Hematopoietic multipotent progenitor cell treated with erythropoietin and hydrocortisone succinate and interleukin-3 and kit ligand, for 15 days (in vitro differentiated cells): ENCODE measurements around the gene RNF113A.
"Not testable (repeated sequence)": the region's sequence is repeated elsewhere in the genome, so short reads cannot be mapped to it uniquely, and the experiment has no call there.

Source experiments
- DNase-seq: peaks from one replicate; pipeline ENCODE4 v3.0.0-alpha.2; 2015; ENCODE audit warnings: low spot score

Gene RNF113A

GRCh38 chrX:119833905-119834304 lies 37.6 kb downstream of the RNF113A start:
- DNase-seq = no peak

DNA sequence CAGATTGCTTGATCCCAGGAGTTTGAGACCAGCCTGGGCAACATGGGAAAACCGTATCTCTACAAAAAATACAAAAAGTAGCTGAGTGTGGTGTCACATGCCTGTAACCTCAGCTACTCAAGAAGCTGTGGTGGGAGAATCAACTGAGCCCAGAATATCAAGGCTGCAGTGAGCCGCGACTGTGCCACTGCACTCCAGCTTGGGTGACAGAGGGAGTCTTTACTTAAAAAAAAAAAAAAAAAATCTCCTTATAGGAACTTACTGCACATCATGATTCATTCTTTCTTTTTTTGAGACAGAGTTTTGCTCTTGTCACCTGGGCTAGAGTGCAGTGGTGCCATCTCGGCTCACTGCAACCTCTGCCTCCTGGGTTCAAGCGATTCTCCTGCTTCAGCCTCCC lies 43.1 kb downstream of the RNF113A start:
- DNase-seq = no peak

- no peak for DNase-seq
Measured at GRCh38 chrX:119826399-119826959, 45.1 kb downstream of the RNF113A start.

DNA sequence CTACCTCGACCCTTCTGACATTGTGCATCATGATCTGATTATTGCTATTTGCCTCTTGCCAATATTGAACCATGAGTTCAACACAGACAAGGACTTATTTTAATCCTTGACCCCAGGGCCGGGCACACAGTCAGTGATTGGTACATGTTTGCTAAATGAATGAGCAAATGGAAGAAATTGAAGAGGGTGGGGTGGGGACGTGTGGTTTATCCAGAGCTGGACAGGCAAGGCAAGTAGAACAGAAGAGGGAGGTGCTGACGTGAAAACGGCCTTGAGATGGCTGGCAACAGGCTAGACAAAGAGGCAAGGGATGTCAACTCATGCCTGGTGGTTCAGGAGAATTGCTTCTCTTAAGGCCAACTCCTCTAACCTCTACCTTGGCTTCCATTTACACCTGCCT lies 47.3 kb downstream of the RNF113A start:
- DNase-seq = not testable (repeated sequence)

GRCh38 chrX:119821703-119822102 lies 49.8 kb downstream of the RNF113A start:
- not testable (repeated sequence) for DNase-seq
